SK-N-SH treated with all-trans-retinoic acid at 6 μM for 48 hours (cell line): ENCODE results near the gene FGF18.
A peak's percentile ranks its signal among the peaks of the same experiment; 100 is the strongest.
"Not testable (repeated sequence)": the region's sequence is repeated elsewhere in the genome, so short reads cannot be mapped to it uniquely, and the experiment has no call there.

Source experiments
- ATAC-seq: fragments of 200-7000 bp; cut with Tn5 transposase; 3 replicates; pipeline ENCODE4 v1.9.1; 2020; ENCODE audit warnings: mild to moderate bottlenecking, moderate library complexity
- ARNTL ChIP-seq: fragments of 450-650 bp; formaldehyde crosslinking; IDR thresholded peaks from 2 replicates; pipeline ENCODE4 v1.5.0; 2020; ENCODE audit warnings: low read depth, mild to moderate bottlenecking, moderate library complexity, borderline replicate concordance
- CREB5 ChIP-seq: fragments of 250-450 bp; sonication (Bioruptor Pico); IDR thresholded peaks from 2 replicates; pipeline ENCODE4 v1.5.1; 2020; ENCODE audit warnings: low read depth, mild to moderate bottlenecking, moderate library complexity
- CSDC2 ChIP-seq: fragments of 250-450 bp; sonication (Bioruptor Pico); IDR thresholded peaks from 2 replicates; pipeline ENCODE4 v1.5.0; 2020; ENCODE audit warnings: mild to moderate bottlenecking, moderate library complexity
- CSRNP3 ChIP-seq: fragments of 250-450 bp; sonication (Bioruptor Pico); IDR thresholded peaks from 2 replicates; pipeline ENCODE4 v1.5.1; 2021; ENCODE audit warnings: mild to moderate bottlenecking, moderate library complexity
- ESRRG ChIP-seq: fragments of 250-450 bp; sonication (Bioruptor Pico); IDR thresholded peaks from 2 replicates; pipeline ENCODE4 v1.6.1; 2021; ENCODE audit warnings: mild to moderate bottlenecking
- GLIS3 ChIP-seq: fragments of 250-450 bp; sonication (Bioruptor Pico); IDR thresholded peaks from 2 replicates; pipeline ENCODE4 v1.5.0; 2020; ENCODE audit warnings: mild to moderate bottlenecking, moderate library complexity
- ISL1 ChIP-seq: fragments of 250-450 bp; sonication (Bioruptor Pico); IDR thresholded peaks from 2 replicates; pipeline ENCODE4 v2.1.2; 2022; ENCODE audit warnings: mild to moderate bottlenecking, moderate library complexity
- OSR1 ChIP-seq: fragments of 250-450 bp; sonication (Bioruptor Pico); IDR thresholded peaks from 2 replicates; pipeline ENCODE4 v1.8.0; 2022; ENCODE audit warnings: moderate library complexity, mild to moderate bottlenecking, inconsistent platforms
- POU6F1 ChIP-seq: fragments of 250-450 bp; sonication (Bioruptor Pico); IDR thresholded peaks from 2 replicates; pipeline ENCODE4 v1.8.0; 2021; ENCODE audit warnings: low read depth, mild to moderate bottlenecking, moderate library complexity, borderline replicate concordance
- PPARA ChIP-seq: fragments of 250-450 bp; sonication (Bioruptor Pico); IDR thresholded peaks from 2 replicates; pipeline ENCODE4 v1.5.0; 2020; ENCODE audit warnings: mild to moderate bottlenecking, borderline replicate concordance
- RARB ChIP-seq: fragments of 250-450 bp; sonication (Bioruptor Pico); IDR thresholded peaks from 2 replicates; pipeline ENCODE4 v1.8.0; 2021; ENCODE audit warnings: mild to moderate bottlenecking, moderate library complexity
- SNAI2 ChIP-seq: fragments of 250-450 bp; sonication (Bioruptor Pico); IDR thresholded peaks from 2 replicates; pipeline ENCODE4 v1.5.0; 2020; ENCODE audit warnings: mild to moderate bottlenecking, moderate library complexity
- TCF4 ChIP-seq: fragments of 250-450 bp; sonication (Bioruptor Pico); IDR thresholded peaks from 2 replicates; pipeline ENCODE4 v1.8.0; 2021; ENCODE audit warnings: mild to moderate bottlenecking, moderate library complexity, borderline replicate concordance
- TOX ChIP-seq: fragments of 250-450 bp; sonication (Bioruptor Pico); IDR thresholded peaks from 2 replicates; pipeline ENCODE4 v1.8.0; 2021; ENCODE audit warnings: mild to moderate bottlenecking, moderate library complexity, borderline replicate concordance
- TSHZ2 ChIP-seq: fragments of 250-450 bp; sonication (Bioruptor Pico); IDR thresholded peaks from 2 replicates; pipeline ENCODE4 v1.5.0; 2020; ENCODE audit warnings: mild to moderate bottlenecking, moderate library complexity
- ZC3H10 ChIP-seq: fragments of 250-450 bp; sonication (Bioruptor Pico); IDR thresholded peaks from 2 replicates; pipeline ENCODE4 v1.5.1; 2021; ENCODE audit warnings: mild to moderate bottlenecking, moderate library complexity
- ZFP3 ChIP-seq: fragments of 250-450 bp; sonication (Bioruptor Pico); IDR thresholded peaks from 2 replicates; pipeline ENCODE4 v1.5.0; 2020; ENCODE audit warnings: mild to moderate bottlenecking, moderate library complexity
- ZFP30 ChIP-seq: fragments of 450-650 bp; formaldehyde crosslinking; IDR thresholded peaks from 2 replicates; pipeline ENCODE4 v1.5.0; 2022; ENCODE audit warnings: mild to moderate bottlenecking, moderate library complexity
- ZNF70 ChIP-seq: fragments of 450-650 bp; formaldehyde crosslinking; IDR thresholded peaks from 2 replicates; pipeline ENCODE4 v1.5.0; 2020; ENCODE audit warnings: mild to moderate bottlenecking, moderate library complexity
- ZNF8 ChIP-seq: fragments of 450-650 bp; formaldehyde crosslinking; IDR thresholded peaks from 2 replicates; pipeline ENCODE4 v1.5.0; 2020; ENCODE audit warnings: mild to moderate bottlenecking, moderate library complexity

The FGF18 gene

GRCh38 chr5:171400169-171400568, 19.3 kb upstream of the FGF18 start (continued):
- TF ChIP-seq TSHZ2: no peak

- no peak for TF ChIP-seq CSDC2 (CRISPR knock-in tag)
- TF ChIP-seq RARB (CRISPR knock-in tag): no peak
- TF ChIP-seq ZC3H10 (CRISPR knock-in tag): no peak
- TF ChIP-seq PPARA (CRISPR knock-in tag): no peak
- no peak for TF ChIP-seq ISL1 (CRISPR knock-in tag)
- TF ChIP-seq ZFP3 (CRISPR knock-in tag): no peak
- no peak for TF ChIP-seq GLIS3 (CRISPR knock-in tag)
- TF ChIP-seq ZNF70 (CRISPR knock-in tag): no peak
- no peak for TF ChIP-seq ZNF8
- TF ChIP-seq CREB5 (CRISPR knock-in tag): no peak
- no peak for TF ChIP-seq TCF4 (CRISPR knock-in tag)
- no peak for TF ChIP-seq SNAI2 (CRISPR knock-in tag)
- TF ChIP-seq OSR1 (CRISPR knock-in tag): no peak
- TF ChIP-seq ESRRG (CRISPR knock-in tag): no peak
- TF ChIP-seq ARNTL (CRISPR knock-in tag): no peak
- TF ChIP-seq POU6F1: no peak
- TF ChIP-seq ZFP30 (CRISPR knock-in tag): no peak
- ATAC-seq: no peak
These were observed 18.1 kb upstream of the FGF18 start for GRCh38 chr5:171401167-171401947.

- not testable (repeated sequence) for ATAC-seq
These were observed 16.7 kb upstream of the FGF18 start for GRCh38 chr5:171402751-171403150.

GRCh38 chr5:171405615-171406014, 13.8 kb upstream of the FGF18 start:
- TF ChIP-seq TCF4 (CRISPR knock-in tag): peak; percentile 19; the same call in 1 of the 2 replicates
- no peak for TF ChIP-seq ARNTL (CRISPR knock-in tag)
- TF ChIP-seq CSRNP3 (CRISPR knock-in tag): no peak

GRCh38 chr5:171407234-171407633, 12.2 kb upstream of the FGF18 start:
- no peak for ATAC-seq
- TF ChIP-seq ARNTL (CRISPR knock-in tag): no peak
- no peak for TF ChIP-seq POU6F1
- TF ChIP-seq GLIS3 (CRISPR knock-in tag): no peak
- TF ChIP-seq CSRNP3 (CRISPR knock-in tag): no peak
- no peak for TF ChIP-seq TOX (CRISPR knock-in tag)
- no peak for TF ChIP-seq RARB (CRISPR knock-in tag)
- no peak for TF ChIP-seq SNAI2 (CRISPR knock-in tag)
- no peak for TF ChIP-seq ZFP3 (CRISPR knock-in tag)
- no peak for TF ChIP-seq PPARA (CRISPR knock-in tag)
- no peak for TF ChIP-seq TSHZ2
- no peak for TF ChIP-seq OSR1 (CRISPR knock-in tag)
- no peak for TF ChIP-seq ZNF70 (CRISPR knock-in tag)

More at GRCh38 chr5:171405615-171406014, 13.8 kb upstream of the FGF18 start:
- ATAC-seq: peak; percentile 75
